Smooth muscle cell (in vitro differentiated cells): ENCODE results near the gene TM7SF3. TPM values are rescaled to one million over a fixed set of nuclear protein-coding genes. Genes with fewer than 3 reads are reported as not detected.

Experiments used
- DNase-seq: peaks from one replicate; lab custom pipeline; 2025; ENCODE audit not compliant: unreplicated experiment; lab: John Stamatoyannopoulos, UW
- H2AFZ ChIP-seq: fragments of 200-600 bp; sonication (generic); 2 replicates; pipeline ENCODE4 v1.6.0; 2016; ENCODE audit warnings: antibody characterized with exemption, low read depth, mild to moderate bottlenecking
- H3F3A ChIP-seq: fragments of 200-600 bp; sonication (generic); 2 replicates; pipeline ENCODE4 v1.6.0; 2017; ENCODE audit warnings: antibody characterized with exemption, low read depth
- H3K27ac ChIP-seq: fragments of 200-600 bp; sonication (generic); 2 replicates; pipeline ENCODE4 v1.5.1; 2016; ENCODE audit warnings: low read depth, mild to moderate bottlenecking
- H3K27me3 ChIP-seq: fragments of 200-600 bp; sonication (generic); 2 replicates; pipeline ENCODE4 v1.6.1; 2016; ENCODE audit warnings: low read depth, mild to moderate bottlenecking
- H3K36me3 ChIP-seq: fragments of 200-600 bp; sonication (generic); 2 replicates; pipeline ENCODE4 v1.5.1; 2016; ENCODE audit warnings: low read depth
- H3K4me1 ChIP-seq: fragments of 200-600 bp; sonication (generic); 2 replicates; pipeline ENCODE4 v1.5.1; 2016; ENCODE audit warnings: low read depth
- H3K4me2 ChIP-seq: fragments of 200-600 bp; sonication (generic); 2 replicates; pipeline ENCODE4 v1.6.0; 2016; ENCODE audit warnings: mild to moderate bottlenecking
- H3K4me3 ChIP-seq: fragments of 200-600 bp; sonication (generic); 2 replicates; pipeline ENCODE4 v1.5.1; 2016; ENCODE audit warnings: mild to moderate bottlenecking
- H3K79me2 ChIP-seq: fragments of 200-600 bp; sonication (generic); 2 replicates; pipeline ENCODE4 v1.6.0; 2016; ENCODE audit warnings: low read depth, mild to moderate bottlenecking
- H3K9ac ChIP-seq: fragments of 200-600 bp; sonication (generic); 2 replicates; pipeline ENCODE4 v1.6.0; 2016; ENCODE audit warnings: low read depth
- H3K9me3 ChIP-seq: fragments of 200-600 bp; sonication (generic); replicated peaks from 2 replicates; pipeline ENCODE4 v1.5.1; 2016; ENCODE audit warnings: low read depth
- H4K20me1 ChIP-seq: fragments of 200-600 bp; sonication (generic); 2 replicates; pipeline ENCODE4 v1.6.0; 2016; ENCODE audit warnings: low read depth
- CTCF ChIP-seq: fragments of 200-600 bp; sonication (generic); IDR thresholded peaks from 2 replicates; pipeline ENCODE4 v1.5.1; 2017; ENCODE audit warnings: borderline replicate concordance, mild to moderate bottlenecking, antibody characterized with exemption; ENCODE audit not compliant: insufficient read depth, poor library complexity, severe bottlenecking
- WGBS: methylation state at CpG from one replicate; pipeline ENCODE4 v1.1.7; 2016; ENCODE audit warnings: low lambda C conversion rate; 5-methylcytosine and 5-hydroxymethylcytosine counted together
- polyA plus RNA-seq: library from polyadenylated mRNA; unstranded; fragments of >200 nt; fragmentation: Nextera tagmentation; extraction: Ambion mirVana; gene quantifications from 2 replicates; pipeline ENCODE4 v1.2.1, GENCODE V29; 2016
- total RNA-seq: library from RNA; depleted of rRNA; stranded (reverse); fragments of >200 nt; gene quantifications from 2 replicates; pipeline ENCODE4 v1.2.3, GENCODE V29; 2014

Gene TM7SF3
- total and polyA plus RNA-seq, 2 experiments from 2014 or later: 48.2 to 67.4 TPM

GRCh38 chr12:26928661-26929060 lies 85.5 kb downstream of the TM7SF3 start:
- no peaks in the 10 kb centered on the region for H3K9me3 ChIP-seq
- no peak for DNase-seq
- H2AFZ ChIP-seq: no peak overlapping the region
- H3K4me1 ChIP-seq: no peaks in the 10 kb centered on the region
- no peak for TF ChIP-seq CTCF
- H3K27ac ChIP-seq: no peak overlapping the region
- no peaks in the 10 kb centered on the region for H3F3A ChIP-seq
- WGBS: 87% methylated on average over 5 of the region's 5 CpGs
- H3K27me3 ChIP-seq: no peaks in the 10 kb centered on the region
- H3K79me2 ChIP-seq: peaks cover 6% of the 10 kb centered on the region
- peaks cover 9% of the 10 kb centered on the region for H3K36me3 ChIP-seq
- no peak overlapping the region for H3K9ac ChIP-seq
- no peaks in the 10 kb centered on the region for H4K20me1 ChIP-seq
- no peak overlapping the region for H3K4me2 ChIP-seq
- no peak overlapping the region for H3K4me3 ChIP-seq

Other genes starting within 250 kb of the TM7SF3 start
- 17.4 and 29.0 TPM in 2 replicates for gene ITPR2, start 181.2 kb downstream of the TM7SF3 start, total RNA-seq
- gene ITPR2, start 181.2 kb downstream of the TM7SF3 start, polyA plus RNA-seq: 6.8 and 9.6 TPM in 2 replicates
- gene INTS13, start 76.4 kb downstream of the TM7SF3 start, total RNA-seq: 34.7 and 47.5 TPM in 2 replicates
- 12.8 and 22.0 TPM in 2 replicates for gene INTS13, start 76.4 kb downstream of the TM7SF3 start, polyA plus RNA-seq
- 53.5 and 77.2 TPM in 2 replicates for gene FGFR1OP2, start 75.9 kb downstream of the TM7SF3 start, total RNA-seq
- 28.0 and 28.4 TPM in 2 replicates for gene FGFR1OP2, start 75.9 kb downstream of the TM7SF3 start, polyA plus RNA-seq
- 78.2 and 82.5 TPM in 2 replicates for gene MED21, start 8.2 kb upstream of the TM7SF3 start, total RNA-seq
- gene MED21, start 8.2 kb upstream of the TM7SF3 start, polyA plus RNA-seq: 34.4 and 38.2 TPM in 2 replicates
- gene C12orf71, start 68.2 kb upstream of the TM7SF3 start, total RNA-seq: not detected in 2 replicates
- gene C12orf71, start 68.2 kb upstream of the TM7SF3 start, polyA plus RNA-seq: not detected in 2 replicates
- 178 and 190 TPM in 2 replicates for gene STK38L, start 229.9 kb upstream of the TM7SF3 start, total RNA-seq
- gene STK38L, start 229.9 kb upstream of the TM7SF3 start, polyA plus RNA-seq: 57.8 and 82.7 TPM in 2 replicates